Measurements from ENCODE around the gene NTRK2.

Gene NTRK2

DNA sequence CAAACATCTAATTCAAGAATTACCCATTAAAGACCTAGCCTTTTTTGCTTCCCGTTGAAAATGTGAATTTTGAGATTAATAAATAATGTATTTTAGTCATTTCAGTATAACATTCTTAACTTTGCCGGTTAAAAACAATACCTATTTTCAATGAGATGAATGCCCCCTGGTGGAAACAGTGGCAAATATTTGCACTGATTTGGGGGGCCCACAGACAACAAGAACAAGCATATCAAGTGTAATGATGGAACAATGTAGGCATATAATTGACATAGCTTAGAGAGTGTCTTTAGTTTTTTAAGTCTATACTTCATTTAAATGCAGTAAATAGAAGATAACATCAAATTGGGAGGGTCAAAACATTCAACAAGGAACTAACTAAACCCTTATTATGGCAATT is 111.9 kb downstream of the NTRK2 start:
- no peak for DNase-seq (ENCODE audit: low read depth)

GRCh38 chr9:84781931-84782866 is 112.7 kb downstream of the NTRK2 start:
- DNase-seq (ENCODE audit: low read depth) = no peak

DNA sequence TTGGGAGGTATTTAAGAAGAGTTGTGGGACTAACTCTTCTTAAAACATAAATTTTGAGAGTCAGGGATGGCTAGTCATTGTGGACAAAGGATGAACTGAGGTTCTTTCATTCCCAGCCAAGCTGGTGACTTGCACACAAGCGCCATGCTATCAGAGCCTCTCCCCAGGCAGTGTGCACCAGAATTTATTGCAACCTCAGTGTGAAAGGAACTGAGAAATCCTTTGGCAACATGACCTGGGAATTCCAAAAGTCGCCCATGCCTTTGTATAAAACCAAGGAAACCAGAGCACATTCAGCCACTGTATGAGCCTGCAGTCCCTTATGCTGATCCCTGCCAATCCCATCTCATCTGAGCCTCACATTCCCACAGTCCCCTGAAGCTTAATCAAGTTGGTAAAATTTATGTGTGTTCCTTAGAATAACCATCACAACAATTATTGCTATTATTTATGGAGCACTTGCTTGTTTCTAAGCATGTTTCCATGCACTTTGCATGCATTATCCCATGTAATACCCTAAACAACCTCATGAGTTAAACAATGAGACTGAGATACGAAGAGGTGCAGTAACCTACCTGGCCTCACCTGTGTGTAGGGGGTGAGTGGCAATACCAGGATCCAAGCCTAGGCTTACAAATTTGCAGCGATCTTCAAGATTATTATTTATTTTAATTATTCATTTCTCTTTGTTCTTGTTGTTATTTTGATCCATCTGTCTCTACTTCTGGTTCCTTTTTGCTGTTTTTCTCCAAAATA is 116.4 kb downstream of the NTRK2 start:
- no peak for DNase-seq (ENCODE audit: low read depth)

GRCh38 chr9:84788803-84789462 is 119.4 kb downstream of the NTRK2 start:
- no peak for DNase-seq (ENCODE audit: low read depth)

- DNase-seq (ENCODE audit: low read depth) = no peak
Measured at GRCh38 chr9:84789463-84789830, 119.9 kb downstream of the NTRK2 start.

- DNase-seq (ENCODE audit: low read depth) = no peak
Measured at GRCh38 chr9:84791643-84792042, 122.1 kb downstream of the NTRK2 start.

DNA sequence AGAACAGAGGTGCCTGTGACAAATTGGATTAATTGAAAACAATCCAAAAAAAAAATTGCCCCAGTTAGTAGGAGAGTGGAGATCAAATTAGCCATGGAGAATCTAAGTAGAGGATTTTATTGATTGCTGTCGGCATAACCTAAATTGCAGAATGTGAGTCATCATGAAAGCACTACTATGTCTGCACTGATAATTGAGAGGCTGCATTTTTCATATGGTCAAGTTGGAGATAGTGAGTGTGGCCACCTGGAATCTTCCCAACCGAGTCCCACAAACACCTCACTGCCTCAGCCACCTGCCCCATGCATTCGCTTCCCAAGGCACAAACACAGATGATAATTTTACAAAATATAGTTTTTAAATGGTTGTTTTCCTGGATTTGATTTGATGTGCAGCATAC is 123.7 kb downstream of the NTRK2 start:
- no peak for DNase-seq (ENCODE audit: low read depth)

- no peak for DNase-seq (ENCODE audit: low read depth)
Measured at GRCh38 chr9:84794981-84795637, 125.6 kb downstream of the NTRK2 start.

- no peak for DNase-seq (ENCODE audit: low read depth)
Measured at GRCh38 chr9:84796404-84796803, 126.9 kb downstream of the NTRK2 start.

GRCh38 chr9:84799251-84799650 is 129.7 kb downstream of the NTRK2 start:
- no peak for DNase-seq (ENCODE audit: low read depth)

GRCh38 chr9:84804951-84805694 is 135.6 kb downstream of the NTRK2 start:
- no peak for DNase-seq (ENCODE audit: low read depth)

- no peak for DNase-seq (ENCODE audit: low read depth)
Measured at GRCh38 chr9:84807431-84807830, 137.9 kb downstream of the NTRK2 start.

- DNase-seq (ENCODE audit: low read depth) = no peak
Measured at GRCh38 chr9:84807870-84808390, 138.4 kb downstream of the NTRK2 start.

GRCh38 chr9:84808416-84808815 is 138.9 kb downstream of the NTRK2 start:
- no peak for DNase-seq (ENCODE audit: low read depth)

DNA sequence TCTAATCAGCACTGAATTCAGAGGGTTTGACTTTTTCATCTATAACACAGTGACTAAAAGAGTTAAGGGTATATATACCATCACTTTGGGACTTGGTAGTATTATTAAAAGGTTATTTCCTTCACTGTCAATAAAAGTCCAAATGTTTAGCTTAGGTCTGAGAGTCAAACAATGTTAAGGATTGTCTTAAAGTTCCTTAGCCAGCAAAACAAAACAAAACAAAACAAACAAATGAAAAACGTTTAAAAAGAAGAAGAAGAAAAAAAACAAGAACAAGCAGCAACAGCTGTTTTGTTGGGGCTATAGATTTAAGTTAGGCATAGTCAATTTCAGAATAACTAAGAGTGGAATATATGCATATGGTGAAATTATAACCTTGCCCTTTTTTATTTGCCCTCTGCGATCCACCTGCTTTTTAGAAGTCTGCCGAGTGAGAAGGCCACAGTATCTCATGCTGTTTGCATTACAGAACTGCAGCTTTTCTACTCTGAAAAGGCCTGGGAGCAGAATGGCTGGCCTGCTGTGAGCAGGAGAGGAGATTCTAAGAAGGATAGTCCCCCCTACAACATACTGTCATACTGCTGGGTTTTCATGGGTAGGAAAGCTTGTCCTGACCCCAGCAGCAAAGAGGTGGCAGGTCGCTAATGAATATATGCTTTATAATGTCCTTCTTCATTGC is 141.7 kb downstream of the NTRK2 start:
- DNase-seq (ENCODE audit: low read depth) = no peak

DNA sequence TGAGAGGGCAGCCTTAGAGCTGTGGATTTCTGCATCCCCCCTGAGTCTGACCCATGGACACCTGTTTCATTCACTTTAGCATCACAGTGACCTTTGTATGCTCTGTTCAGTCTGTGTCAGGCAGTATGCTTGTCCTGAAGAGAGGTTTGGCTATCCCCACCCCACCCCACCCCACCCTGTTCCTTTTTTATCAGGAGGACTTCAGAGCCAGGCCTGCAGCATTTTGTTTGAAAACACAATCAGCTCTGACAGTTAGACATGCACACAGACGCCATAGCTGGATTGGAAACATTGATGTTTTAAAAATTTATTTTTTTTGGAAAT is 142.2 kb downstream of the NTRK2 start:
- DNase-seq (ENCODE audit: low read depth) = no peak

DNA sequence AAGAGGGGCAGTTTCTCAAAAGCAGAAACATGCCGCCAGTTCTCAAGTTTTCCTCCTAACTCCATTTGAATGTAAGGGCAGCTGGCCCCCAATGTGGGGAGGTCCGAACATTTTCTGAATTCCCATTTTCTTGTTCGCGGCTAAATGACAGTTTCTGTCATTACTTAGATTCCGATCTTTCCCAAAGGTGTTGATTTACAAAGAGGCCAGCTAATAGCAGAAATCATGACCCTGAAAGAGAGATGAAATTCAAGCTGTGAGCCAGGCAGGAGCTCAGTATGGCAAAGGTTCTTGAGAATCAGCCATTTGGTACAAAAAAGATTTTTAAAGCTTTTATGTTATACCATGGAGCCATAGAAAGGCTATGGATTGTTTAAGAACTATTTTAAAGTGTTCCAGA is 142.8 kb downstream of the NTRK2 start:
- DNase-seq (ENCODE audit: low read depth) = no peak

GRCh38 chr9:84812847-84813246 is 143.3 kb downstream of the NTRK2 start:
- DNase-seq (ENCODE audit: low read depth) = no peak

DNA sequence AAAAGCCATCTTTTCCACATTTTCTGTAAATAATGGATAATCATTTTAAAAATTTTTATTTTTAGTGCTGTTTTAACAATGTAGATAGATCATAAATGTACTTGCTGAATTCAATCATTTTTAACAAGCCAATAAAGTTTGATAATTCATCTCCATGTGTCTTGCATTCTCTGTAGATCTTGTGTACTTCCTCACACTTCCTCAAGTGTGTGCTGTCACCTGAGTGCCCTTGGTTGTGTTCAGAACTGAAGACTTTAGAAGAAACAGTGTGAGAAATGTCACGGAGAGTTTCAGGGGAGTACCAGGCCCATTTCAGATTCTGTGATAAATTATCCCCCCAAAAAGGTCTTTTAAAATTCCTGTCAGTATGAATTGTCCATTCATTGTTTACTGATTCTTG is 146.0 kb downstream of the NTRK2 start:
- no peak for DNase-seq (ENCODE audit: low read depth)

DNA sequence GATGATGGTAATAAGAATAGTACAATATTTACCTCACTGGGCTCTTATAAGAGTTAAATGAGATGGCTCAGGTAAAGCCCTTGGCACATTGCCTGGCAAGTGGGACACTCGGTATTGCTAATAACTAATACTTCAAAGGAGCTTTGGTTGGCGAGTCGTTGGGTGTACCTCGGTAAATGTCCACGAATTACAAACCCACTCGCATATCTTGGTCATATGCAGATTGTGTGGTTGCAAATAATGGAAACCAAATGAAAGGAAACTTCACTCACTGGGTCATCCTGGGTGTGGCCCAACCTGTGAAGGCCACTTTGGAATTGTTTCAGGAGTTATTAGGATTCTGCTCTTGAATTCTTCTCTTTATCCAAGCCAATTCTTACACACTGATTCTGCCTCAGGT is 147.5 kb downstream of the NTRK2 start:
- DNase-seq (ENCODE audit: low read depth) = no peak

- DNase-seq (ENCODE audit: low read depth) = no peak
Measured at GRCh38 chr9:84818791-84819190, 149.3 kb downstream of the NTRK2 start.
